ENCODE data around the gene EIPR1.

DNA sequence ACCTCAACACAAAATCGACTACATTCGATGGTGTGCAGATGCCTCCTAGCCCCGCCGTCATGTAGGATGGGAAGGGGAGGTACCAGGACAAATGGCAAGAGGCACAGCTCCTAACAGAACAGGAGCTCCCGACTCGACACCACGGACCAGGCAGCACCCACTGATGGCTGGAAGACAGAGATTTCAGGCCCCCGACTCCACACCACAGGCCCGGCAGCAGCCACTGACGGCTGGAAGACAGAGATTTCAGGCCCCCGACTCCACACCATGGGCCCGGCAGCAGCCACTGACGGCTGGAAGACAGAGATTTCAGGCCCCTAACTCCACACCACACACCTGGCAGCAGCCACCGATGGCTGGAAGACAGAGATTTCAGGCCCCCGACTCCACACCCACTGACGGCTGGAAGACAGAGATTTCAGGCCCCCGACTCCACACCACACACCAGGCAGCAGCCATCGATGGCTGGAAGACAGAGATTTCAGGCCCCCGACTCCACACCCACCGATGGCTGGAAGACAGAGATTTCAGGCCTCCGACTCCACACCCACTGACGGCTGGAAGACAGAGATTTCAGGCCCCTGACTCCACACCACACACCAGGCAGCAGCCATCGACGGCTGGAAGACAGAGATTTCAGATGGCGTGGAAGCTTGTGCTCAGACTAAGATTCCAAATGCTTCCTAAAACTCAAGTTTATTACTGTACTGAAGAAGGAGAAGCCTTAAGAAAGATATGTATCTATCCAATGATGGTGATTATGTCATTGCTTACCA, 135.5 kb downstream of the EIPR1 start:
- TF ChIP-seq, protein P1, sequence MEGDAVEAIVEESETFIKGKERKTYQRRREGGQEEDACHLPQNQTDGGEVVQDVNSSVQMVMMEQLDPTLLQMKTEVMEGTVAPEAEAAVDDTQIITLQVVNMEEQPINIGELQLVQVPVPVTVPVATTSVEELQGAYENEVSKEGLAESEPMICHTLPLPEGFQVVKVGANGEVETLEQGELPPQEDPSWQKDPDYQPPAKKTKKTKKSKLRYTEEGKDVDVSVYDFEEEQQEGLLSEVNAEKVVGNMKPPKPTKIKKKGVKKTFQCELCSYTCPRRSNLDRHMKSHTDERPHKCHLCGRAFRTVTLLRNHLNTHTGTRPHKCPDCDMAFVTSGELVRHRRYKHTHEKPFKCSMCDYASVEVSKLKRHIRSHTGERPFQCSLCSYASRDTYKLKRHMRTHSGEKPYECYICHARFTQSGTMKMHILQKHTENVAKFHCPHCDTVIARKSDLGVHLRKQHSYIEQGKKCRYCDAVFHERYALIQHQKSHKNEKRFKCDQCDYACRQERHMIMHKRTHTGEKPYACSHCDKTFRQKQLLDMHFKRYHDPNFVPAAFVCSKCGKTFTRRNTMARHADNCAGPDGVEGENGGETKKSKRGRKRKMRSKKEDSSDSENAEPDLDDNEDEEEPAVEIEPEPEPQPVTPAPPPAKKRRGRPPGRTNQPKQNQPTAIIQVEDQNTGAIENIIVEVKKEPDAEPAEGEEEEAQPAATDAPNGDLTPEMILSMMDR (IDR thresholded peaks at IDR 0.05) = no peak
- no peak for TF ChIP-seq POLR2A (IDR thresholded peaks at IDR 0.05)
